Spleen (tissue), 7 donors: ENCODE data around the gene NPAS2.

ENCODE experiments used
- CTCF ChIP-seq, 11 experiments: fragments of 200-600 bp in 7 of 11; fragments of 450-650 bp in 4 of 11; sonication (generic) in 4 of 11; IDR thresholded peaks in 8 of 11; conservative IDR thresholded peaks in 3 of 11; 1 replicate in 7 of 11; 2 replicates in 4 of 11; pipeline versions ENCODE4 v1.4.0 to v1.8.0; 2016 to 2021; ENCODE audit warnings: antibody characterized with exemption in 11 of 11, inconsistent platforms in 4 of 11, mild to moderate bottlenecking in 1 of 11
- POLR2A ChIP-seq, 3 donors: fragments of 450-650 bp; IDR thresholded peaks; one replicate each; pipeline ENCODE4 v1.5.1; 2017; ENCODE audit warnings: antibody characterized with exemption in 3 of 3, mild to moderate bottlenecking in 1 of 3
- donor health status: DM: no; HTN: no; CAD: no; lungs with moderate emphysema.
- donor health status: DM: no; HTN: no; CAD: no.
- donor health status: DM: no; HTN: no; CAD: no.

GRCh38 chr2:101032084-101032776 lies 212.3 kb downstream of the NPAS2 start:
- TF ChIP-seq CTCF (IDR thresholded peaks at IDR 0.05 in 8 of 11, conservative IDR thresholded peaks at IDR 0.05 in 3 of 11) (no peak), POLR2A (IDR thresholded peaks at IDR 0.05) (no peak)
